GM15510 (cell line): Measurements from ENCODE around the gene GTF3A.
A peak's percentile ranks its signal among the peaks of the same experiment; 100 is the strongest.

Experiments used
- POLR2A ChIP-seq: IDR thresholded peaks from 3 replicates; pipeline ENCODE4 v1.6.1; 2011; ENCODE audit warnings: borderline replicate concordance; ENCODE audit not compliant: insufficient read length; ENCODE audit errors: extremely low read depth

Gene GTF3A

GRCh38 chr13:27425918-27426630 lies 1.7 kb downstream of the GTF3A start:
- TF ChIP-seq POLR2A, result peak; percentile 18

- TF ChIP-seq POLR2A, result no peak
Measured at GRCh38 chr13:27427641-27428040, 3.2 kb downstream of the GTF3A start.

- TF ChIP-seq POLR2A, result no peak
Measured at GRCh38 chr13:27428160-27428559, 3.7 kb downstream of the GTF3A start.

GRCh38 chr13:27432180-27432579 lies 7.8 kb downstream of the GTF3A start:
- TF ChIP-seq POLR2A, result no peak

GRCh38 chr13:27432611-27433210 lies 8.3 kb downstream of the GTF3A start:
- TF ChIP-seq POLR2A, result no peak

- no peak for TF ChIP-seq POLR2A
Measured at GRCh38 chr13:27437126-27437525, 12.7 kb downstream of the GTF3A start.

- no peak for TF ChIP-seq POLR2A
Measured at GRCh38 chr13:27440408-27440807, 16.0 kb downstream of the GTF3A start.

- TF ChIP-seq POLR2A, result no peak
Measured at GRCh38 chr13:27442071-27442647, 17.7 kb downstream of the GTF3A start.

- no peak for TF ChIP-seq POLR2A
Measured at GRCh38 chr13:27442797-27443196, 18.4 kb downstream of the GTF3A start.

GRCh38 chr13:27446986-27447583 lies 22.7 kb downstream of the GTF3A start:
- no peak for TF ChIP-seq POLR2A

GRCh38 chr13:27448308-27448707 lies 23.9 kb downstream of the GTF3A start:
- no peak for TF ChIP-seq POLR2A

GRCh38 chr13:27449081-27449603 lies 24.7 kb downstream of the GTF3A start:
- no peak for TF ChIP-seq POLR2A

GRCh38 chr13:27449936-27450828 lies 25.8 kb downstream of the GTF3A start, which contains the start of gene MTIF3:
Gene MTIF3 (minus strand): TSS chr13:27450564. CDS start chr13:27440448, 10,116 bp downstream.
- TF ChIP-seq POLR2A, result peak; percentile 82

- no peak for TF ChIP-seq POLR2A
Measured at GRCh38 chr13:27450921-27451471, 26.6 kb downstream of the GTF3A start.
